HCT116 (cell line): ENCODE data around the gene PTCD1. TPM values are rescaled to one million over a fixed set of nuclear protein-coding genes. Genes with fewer than 3 reads are reported as not detected.

ENCODE experiments used
- ATAC-seq: fragments of 200-7000 bp; cut with Tn5 transposase; 2 replicates; pipeline ENCODE4 v1.9.1; 2020; ENCODE audit warnings: mild to moderate bottlenecking, moderate library complexity
- BruUV-seq: library from RNA; stranded (reverse); fragments of 400-500 nt; replicated peaks from 2 replicates; lab custom pipeline; 2021; lab: Mats Ljungman, UMichigan
- CTCF ChIA-PET: fragments of 300-600 bp; sonication (Branson Sonifier 250); formaldehyde crosslinking; loops from one replicate; lab custom pipeline; 2021; ENCODE audit warnings: antibody characterized with exemption; lab: Charles Lee
- POLR2A ChIA-PET: fragments of 300-600, 350-600 bp; sonication (Branson Sonifier 250); formaldehyde crosslinking; loops from one replicate; lab custom pipeline; 2021; ENCODE audit warnings: antibody characterized with exemption; lab: Charles Lee
- RAD21 ChIA-PET, 2 experiments: fragments of 300-600 bp; sonication (Branson Sonifier 250); formaldehyde crosslinking; loops; one replicate each; lab custom pipeline; 2023; ENCODE audit warnings: low total read pairs in 2 of 2; ENCODE audit not compliant: uncharacterized antibody in 2 of 2, unreplicated experiment in 2 of 2, low non-redundant PET in 1 of 2; lab: Charles Lee
- DNase-seq: peaks from one replicate; pipeline ENCODE4 v3.0.0-alpha.2; 2010; ENCODE audit warnings: low read depth, low spot score
- H2AFZ ChIP-seq: fragments of 200-600 bp; shearing (Covaris generic), sonication (generic); 2 replicates; pipeline ENCODE4 v1.6.1; 2017; ENCODE audit warnings: low read depth, mixed run types, mixed read lengths, antibody characterized with exemption, low read length; ENCODE audit not compliant: poor library complexity, severe bottlenecking
- H3K27ac ChIP-seq: 2 replicates; pipeline ENCODE4 v1.5.1; 2012; ENCODE audit warnings: low read depth, low read length
- H3K27me3 ChIP-seq: fragments of 200-600 bp; sonication (generic); 2 replicates; pipeline ENCODE4 v1.6.1; 2016; ENCODE audit warnings: mixed run types, low read length, mixed read lengths; ENCODE audit not compliant: insufficient read depth
- H3K36me3 ChIP-seq, 2 experiments: fragments of 200-500 bp in 1 of 2; fragments of 200-600 bp in 1 of 2; sonication (Bioruptor generic) in 1 of 2; sonication (generic) in 1 of 2; 2 replicates each; pipeline versions ENCODE4 v1.5.1 to v1.6.1; 2014 to 2016; ENCODE audit warnings: low read length in 2 of 2, inconsistent platforms in 1 of 2, mixed read lengths in 1 of 2, mixed run types in 1 of 2; ENCODE audit not compliant: insufficient read depth in 2 of 2, control insufficient read depth in 1 of 2
- H3K4me1 ChIP-seq, 2 experiments: fragments of 200-600 bp in 1 of 2; sonication (generic) in 1 of 2; 2 replicates each; pipeline versions ENCODE4 v1.5.1 to v1.6.1; 2012 to 2017; ENCODE audit warnings: low read length in 2 of 2, inconsistent platforms in 1 of 2, mild to moderate bottlenecking in 1 of 2, mixed read lengths in 1 of 2, mixed run types in 1 of 2, moderate library complexity in 1 of 2; ENCODE audit not compliant: insufficient read depth in 2 of 2, control insufficient read depth in 1 of 2
- H3K4me2 ChIP-seq: fragments of 200-600 bp; sonication (generic); 2 replicates; pipeline ENCODE4 v1.6.1; 2017; ENCODE audit warnings: mixed run types, low read length, mixed read lengths
- H3K4me3 ChIP-seq, 2 experiments: fragments of 200-600 bp in 1 of 2; sonication (generic) in 1 of 2; replicated peaks in 1 of 2; 2 replicates each; pipeline ENCODE4 v1.5.1; 2011 to 2016; ENCODE audit warnings: low read length in 2 of 2, control low read depth in 1 of 2, low read depth in 1 of 2, mild to moderate bottlenecking in 1 of 2, mixed read lengths in 1 of 2, mixed run types in 1 of 2
- H3K79me2 ChIP-seq: fragments of 200-600 bp; sonication (generic); 2 replicates; pipeline ENCODE4 v1.6.1; 2017; ENCODE audit warnings: mild to moderate bottlenecking, mixed run types, low read length, moderate library complexity, mixed read lengths; ENCODE audit not compliant: insufficient read depth
- H3K9ac ChIP-seq: fragments of 200-600 bp; sonication (generic); 2 replicates; pipeline ENCODE4 v1.6.1; 2016; ENCODE audit warnings: low read length, mixed read lengths
- H3K9me2 ChIP-seq: fragments of 200-600 bp; sonication (generic), shearing (Covaris generic); 2 replicates; pipeline ENCODE4 v1.6.1; 2017; ENCODE audit warnings: mixed run types, mild to moderate bottlenecking, moderate library complexity; ENCODE audit not compliant: insufficient read depth
- H3K9me3 ChIP-seq, 2 experiments: fragments of 200-500 bp in 1 of 2; fragments of 200-600 bp in 1 of 2; sonication (Bioruptor generic) in 1 of 2; sonication (generic) in 1 of 2; 2 replicates each; pipeline ENCODE4 v1.6.1; 2014 to 2017; ENCODE audit warnings: low read length in 2 of 2, mixed read lengths in 2 of 2, inconsistent platforms in 1 of 2, low read depth in 1 of 2, mild to moderate bottlenecking in 1 of 2, mixed run types in 1 of 2, moderate library complexity in 1 of 2; ENCODE audit not compliant: control insufficient read depth in 1 of 2, insufficient read depth in 1 of 2
- H4K20me1 ChIP-seq: fragments of 200-600 bp; sonication (generic), shearing (Covaris generic); 2 replicates; pipeline ENCODE4 v1.6.1; 2017; ENCODE audit warnings: mixed run types, mild to moderate bottlenecking, moderate library complexity; ENCODE audit not compliant: insufficient read depth
- CEBPB ChIP-seq: IDR thresholded peaks from 2 replicates; pipeline ENCODE4 v1.6.1; 2012; ENCODE audit warnings: low read depth
- EGR1 ChIP-seq: IDR thresholded peaks from 2 replicates; pipeline ENCODE4 v1.6.1; 2012; ENCODE audit warnings: low read depth
- ELF1 ChIP-seq: IDR thresholded peaks from 2 replicates; pipeline ENCODE4 v1.6.1; 2012; ENCODE audit warnings: low read depth, borderline replicate concordance
- EZH2 ChIP-seq: fragments of 200-600 bp; sonication (generic); IDR thresholded peaks from 2 replicates; pipeline ENCODE4 v1.6.1; 2017; ENCODE audit warnings: antibody characterized with exemption, mixed run types
- EZH2phosphoT487 ChIP-seq: fragments of 200-600 bp; IDR thresholded peaks from 2 replicates; pipeline ENCODE4 v1.6.1; 2018; ENCODE audit warnings: antibody characterized with exemption, borderline replicate concordance
- POLR2A ChIP-seq: IDR thresholded peaks from 2 replicates; pipeline ENCODE4 v1.7.0; 2011; ENCODE audit warnings: borderline replicate concordance; ENCODE audit not compliant: insufficient read depth, insufficient read length; ENCODE audit errors: extremely low read depth
- POLR2AphosphoS5 ChIP-seq: IDR thresholded peaks from 2 replicates; pipeline ENCODE4 v1.6.1; 2011; ENCODE audit warnings: mild to moderate bottlenecking, low read depth, low read length, moderate library complexity
- RAD21 ChIP-seq: IDR thresholded peaks from 2 replicates; pipeline ENCODE4 v1.6.1; 2012; ENCODE audit warnings: low read depth, mild to moderate bottlenecking
- SIN3A ChIP-seq: IDR thresholded peaks from 2 replicates; pipeline ENCODE4 v1.6.1; 2012; ENCODE audit warnings: low read depth
- SRF ChIP-seq: IDR thresholded peaks from 2 replicates; pipeline ENCODE4 v1.6.1; 2012; ENCODE audit warnings: low read depth
- YY1 ChIP-seq: IDR thresholded peaks from 2 replicates; pipeline ENCODE4 v1.6.1; 2011; ENCODE audit warnings: low read length, low read depth, moderate library complexity, mild to moderate bottlenecking; ENCODE audit not compliant: insufficient replicate concordance; ENCODE audit errors: extremely low read depth
- ZFX ChIP-seq: fragments of 450-650 bp; IDR thresholded peaks from 2 replicates; pipeline ENCODE4 v1.6.1; 2017
- ZNF274 ChIP-seq: fragments of 200-500 bp; sonication (Bioruptor generic); IDR thresholded peaks from 2 replicates; pipeline ENCODE4 v1.6.1; 2014; ENCODE audit warnings: mild to moderate bottlenecking, low read depth, low read length, inconsistent platforms
- intact Hi-C: fragments of 100-400 bp; cut with micrococcal nuclease; formaldehyde crosslinking; loops from 2 replicates; pipeline ENCODE4 v1.10.0; 2022
- total RNA-seq: library from RNA; stranded (reverse); gene quantifications from one replicate; pipeline ENCODE4 v1.2.1, GENCODE V29; 2021; ENCODE audit not compliant: unreplicated experiment
- TF ChIP-seq, protein P1 (sequence below): IDR thresholded peaks from 2 replicates; pipeline ENCODE4 v1.6.1; 2012
- TF ChIP-seq, protein P2 (sequence below): IDR thresholded peaks from 2 replicates; pipeline ENCODE4 v1.6.1; 2012; ENCODE audit warnings: low read depth
- TF ChIP-seq, protein P3 (sequence below), 3 experiments: fragments of 200-600 bp in 1 of 3; sonication (generic) in 1 of 3; IDR thresholded peaks in 2 of 3; conservative IDR thresholded peaks in 1 of 3; 2 replicates each; pipeline ENCODE4 v1.5.1; 2012 to 2017; ENCODE audit warnings: low read depth in 2 of 3, low read length in 2 of 3, antibody characterized with exemption in 1 of 3, borderline replicate concordance in 1 of 3, control low read depth in 1 of 3, mild to moderate bottlenecking in 1 of 3, mixed read lengths in 1 of 3, mixed run types in 1 of 3, moderate library complexity in 1 of 3; ENCODE audit not compliant: insufficient read depth in 1 of 3
- TF ChIP-seq, protein P4 (sequence below): IDR thresholded peaks from 2 replicates; pipeline ENCODE4 v1.6.1; 2012
- TF ChIP-seq, protein P5 (sequence below): IDR thresholded peaks from 2 replicates; pipeline ENCODE4 v1.6.1; 2011; ENCODE audit warnings: mild to moderate bottlenecking, low read length, moderate library complexity; ENCODE audit not compliant: insufficient replicate concordance; ENCODE audit errors: extremely low read depth

The PTCD1 gene
- total RNA-seq, 1 experiment from 2014 or later = 9.2 TPM

DNA sequence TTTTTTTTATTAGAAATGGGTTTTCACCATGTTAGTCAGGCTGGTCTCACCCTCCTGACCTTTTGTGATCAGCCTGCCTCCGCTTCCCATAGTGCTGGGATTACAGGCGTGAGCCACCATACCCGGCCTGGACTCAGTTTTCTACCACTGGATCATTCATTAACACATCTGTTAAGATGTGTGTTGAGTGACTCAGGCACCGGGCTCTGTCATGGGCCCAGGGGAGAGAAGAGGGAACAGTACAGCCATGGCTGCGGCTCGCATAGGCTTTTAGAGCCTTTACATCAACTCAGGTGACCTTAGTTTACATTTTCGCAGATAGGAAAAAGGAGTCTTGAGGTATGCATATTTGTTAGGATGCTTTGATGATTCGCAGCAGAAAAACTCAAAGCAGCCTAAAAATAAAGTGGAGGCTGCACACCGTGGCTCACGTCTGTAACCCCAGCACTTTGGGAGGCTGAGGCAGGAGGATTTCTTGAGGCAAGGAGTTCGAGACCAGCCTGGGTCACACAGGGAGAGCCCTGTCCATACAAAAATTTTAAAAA lies 67.2 kb downstream of the PTCD1 start:
- Histone ChIP-seq H2AFZ (no peak overlapping the region), H3K4me3 (no peak overlapping the region; a peak in 1 of 4 replicates), H3K36me3 (peaks cover 2 to 8% of the 10 kb centered on the region in 2 experiments; a peak in 2 of 4 replicates), H3K9me2 (no peaks in the 10 kb centered on the region), H3K4me2 (peak overlapping the region; percentile 71), H4K20me1 (no peaks in the 10 kb centered on the region), H3K4me1 (peaks cover 24 to 54% of the 10 kb centered on the region in 2 experiments), H3K9me3 (no peaks in the 10 kb centered on the region), H3K79me2 (peaks cover 16% of the 10 kb centered on the region), H3K27ac (no peak overlapping the region), H3K9ac (peak overlapping the region; percentile 33), H3K27me3 (no peaks in the 10 kb centered on the region)
- ChIA-PET POLR2A (no interaction called here), CTCF (no interaction called here), RAD21 (no interaction called here)
- no TSS peak for BruUV-seq
- DNase-seq (no peak), ATAC-seq (no peak)
- TF ChIP-seq RAD21 (no peak), EZH2phosphoT487 (no peak), EZH2 (no peak), POLR2AphosphoS5 (no peak), CEBPB (no peak), SIN3A (no peak), ZNF274 (no peak), YY1 (no peak), SRF (no peak), POLR2A (no peak), EGR1 (no peak), ELF1 (no peak), ZFX (no peak)
- TF ChIP-seq, protein P1, sequence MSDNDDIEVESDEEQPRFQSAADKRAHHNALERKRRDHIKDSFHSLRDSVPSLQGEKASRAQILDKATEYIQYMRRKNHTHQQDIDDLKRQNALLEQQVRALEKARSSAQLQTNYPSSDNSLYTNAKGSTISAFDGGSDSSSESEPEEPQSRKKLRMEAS = no peak
- TF ChIP-seq, protein P2, sequence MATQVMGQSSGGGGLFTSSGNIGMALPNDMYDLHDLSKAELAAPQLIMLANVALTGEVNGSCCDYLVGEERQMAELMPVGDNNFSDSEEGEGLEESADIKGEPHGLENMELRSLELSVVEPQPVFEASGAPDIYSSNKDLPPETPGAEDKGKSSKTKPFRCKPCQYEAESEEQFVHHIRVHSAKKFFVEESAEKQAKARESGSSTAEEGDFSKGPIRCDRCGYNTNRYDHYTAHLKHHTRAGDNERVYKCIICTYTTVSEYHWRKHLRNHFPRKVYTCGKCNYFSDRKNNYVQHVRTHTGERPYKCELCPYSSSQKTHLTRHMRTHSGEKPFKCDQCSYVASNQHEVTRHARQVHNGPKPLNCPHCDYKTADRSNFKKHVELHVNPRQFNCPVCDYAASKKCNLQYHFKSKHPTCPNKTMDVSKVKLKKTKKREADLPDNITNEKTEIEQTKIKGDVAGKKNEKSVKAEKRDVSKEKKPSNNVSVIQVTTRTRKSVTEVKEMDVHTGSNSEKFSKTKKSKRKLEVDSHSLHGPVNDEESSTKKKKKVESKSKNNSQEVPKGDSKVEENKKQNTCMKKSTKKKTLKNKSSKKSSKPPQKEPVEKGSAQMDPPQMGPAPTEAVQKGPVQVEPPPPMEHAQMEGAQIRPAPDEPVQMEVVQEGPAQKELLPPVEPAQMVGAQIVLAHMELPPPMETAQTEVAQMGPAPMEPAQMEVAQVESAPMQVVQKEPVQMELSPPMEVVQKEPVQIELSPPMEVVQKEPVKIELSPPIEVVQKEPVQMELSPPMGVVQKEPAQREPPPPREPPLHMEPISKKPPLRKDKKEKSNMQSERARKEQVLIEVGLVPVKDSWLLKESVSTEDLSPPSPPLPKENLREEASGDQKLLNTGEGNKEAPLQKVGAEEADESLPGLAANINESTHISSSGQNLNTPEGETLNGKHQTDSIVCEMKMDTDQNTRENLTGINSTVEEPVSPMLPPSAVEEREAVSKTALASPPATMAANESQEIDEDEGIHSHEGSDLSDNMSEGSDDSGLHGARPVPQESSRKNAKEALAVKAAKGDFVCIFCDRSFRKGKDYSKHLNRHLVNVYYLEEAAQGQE = no peak
- TF ChIP-seq, protein P3, sequence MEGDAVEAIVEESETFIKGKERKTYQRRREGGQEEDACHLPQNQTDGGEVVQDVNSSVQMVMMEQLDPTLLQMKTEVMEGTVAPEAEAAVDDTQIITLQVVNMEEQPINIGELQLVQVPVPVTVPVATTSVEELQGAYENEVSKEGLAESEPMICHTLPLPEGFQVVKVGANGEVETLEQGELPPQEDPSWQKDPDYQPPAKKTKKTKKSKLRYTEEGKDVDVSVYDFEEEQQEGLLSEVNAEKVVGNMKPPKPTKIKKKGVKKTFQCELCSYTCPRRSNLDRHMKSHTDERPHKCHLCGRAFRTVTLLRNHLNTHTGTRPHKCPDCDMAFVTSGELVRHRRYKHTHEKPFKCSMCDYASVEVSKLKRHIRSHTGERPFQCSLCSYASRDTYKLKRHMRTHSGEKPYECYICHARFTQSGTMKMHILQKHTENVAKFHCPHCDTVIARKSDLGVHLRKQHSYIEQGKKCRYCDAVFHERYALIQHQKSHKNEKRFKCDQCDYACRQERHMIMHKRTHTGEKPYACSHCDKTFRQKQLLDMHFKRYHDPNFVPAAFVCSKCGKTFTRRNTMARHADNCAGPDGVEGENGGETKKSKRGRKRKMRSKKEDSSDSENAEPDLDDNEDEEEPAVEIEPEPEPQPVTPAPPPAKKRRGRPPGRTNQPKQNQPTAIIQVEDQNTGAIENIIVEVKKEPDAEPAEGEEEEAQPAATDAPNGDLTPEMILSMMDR (IDR thresholded peaks at IDR 0.05 in 2 of 3, conservative IDR thresholded peaks at IDR 0.05 in 1 of 3; ENCODE audit: borderline replicate concordance in 1 of 3, insufficient read depth in 1 of 3, low read depth in 2 of 3, low read length in 2 of 3) = no peak
- TF ChIP-seq, protein P4, sequence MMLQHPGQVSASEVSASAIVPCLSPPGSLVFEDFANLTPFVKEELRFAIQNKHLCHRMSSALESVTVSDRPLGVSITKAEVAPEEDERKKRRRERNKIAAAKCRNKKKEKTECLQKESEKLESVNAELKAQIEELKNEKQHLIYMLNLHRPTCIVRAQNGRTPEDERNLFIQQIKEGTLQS = no peak
- TF ChIP-seq, protein P5, sequence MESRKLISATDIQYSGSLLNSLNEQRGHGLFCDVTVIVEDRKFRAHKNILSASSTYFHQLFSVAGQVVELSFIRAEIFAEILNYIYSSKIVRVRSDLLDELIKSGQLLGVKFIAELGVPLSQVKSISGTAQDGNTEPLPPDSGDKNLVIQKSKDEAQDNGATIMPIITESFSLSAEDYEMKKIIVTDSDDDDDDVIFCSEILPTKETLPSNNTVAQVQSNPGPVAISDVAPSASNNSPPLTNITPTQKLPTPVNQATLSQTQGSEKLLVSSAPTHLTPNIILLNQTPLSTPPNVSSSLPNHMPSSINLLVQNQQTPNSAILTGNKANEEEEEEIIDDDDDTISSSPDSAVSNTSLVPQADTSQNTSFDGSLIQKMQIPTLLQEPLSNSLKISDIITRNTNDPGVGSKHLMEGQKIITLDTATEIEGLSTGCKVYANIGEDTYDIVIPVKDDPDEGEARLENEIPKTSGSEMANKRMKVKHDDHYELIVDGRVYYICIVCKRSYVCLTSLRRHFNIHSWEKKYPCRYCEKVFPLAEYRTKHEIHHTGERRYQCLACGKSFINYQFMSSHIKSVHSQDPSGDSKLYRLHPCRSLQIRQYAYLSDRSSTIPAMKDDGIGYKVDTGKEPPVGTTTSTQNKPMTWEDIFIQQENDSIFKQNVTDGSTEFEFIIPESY = no peak
- intact Hi-C loops = no loop called here
